Epidermal melanocyte (primary cell): ENCODE measurements around the gene GNAQ.

ENCODE experiments used
- DNase-seq: peaks from one replicate; pipeline ENCODE4 v3.0.0; 2011; ENCODE audit warnings: low spot score; ENCODE audit not compliant: insufficient read length

The GNAQ gene

GRCh38 chr9:77975036-77975435 lies 56.6 kb downstream of the GNAQ start:
- no peak for DNase-seq

GRCh38 chr9:77974434-77974833 lies 57.2 kb downstream of the GNAQ start:
- no peak for DNase-seq

GRCh38 chr9:77969083-77969482 lies 62.5 kb downstream of the GNAQ start:
- DNase-seq, result no peak

GRCh38 chr9:77968506-77968905 lies 63.1 kb downstream of the GNAQ start:
- no peak for DNase-seq

GRCh38 chr9:77966718-77967117 lies 64.9 kb downstream of the GNAQ start:
- no peak for DNase-seq

GRCh38 chr9:77965445-77966123 lies 66.0 kb downstream of the GNAQ start:
- no peak for DNase-seq

GRCh38 chr9:77964258-77964657 lies 67.4 kb downstream of the GNAQ start:
- DNase-seq, result no peak

- DNase-seq, result no peak
Measured at GRCh38 chr9:77961541-77961940, 70.1 kb downstream of the GNAQ start.

- DNase-seq, result no peak
Measured at GRCh38 chr9:77960356-77961153, 71.1 kb downstream of the GNAQ start.

GRCh38 chr9:77959803-77960202 lies 71.8 kb downstream of the GNAQ start:
- DNase-seq, result no peak

- DNase-seq, result no peak
Measured at GRCh38 chr9:77957652-77958051, 74.0 kb downstream of the GNAQ start.

GRCh38 chr9:77956555-77956954 lies 75.1 kb downstream of the GNAQ start:
- no peak for DNase-seq

- no peak for DNase-seq
Measured at GRCh38 chr9:77954666-77955015, 77.0 kb downstream of the GNAQ start.

- no peak for DNase-seq
Measured at GRCh38 chr9:77954013-77954665, 77.5 kb downstream of the GNAQ start.

GRCh38 chr9:77953590-77953989 lies 78.0 kb downstream of the GNAQ start:
- DNase-seq, result no peak

GRCh38 chr9:77952635-77953328 lies 78.8 kb downstream of the GNAQ start:
- no peak for DNase-seq

GRCh38 chr9:77951369-77951768 lies 80.2 kb downstream of the GNAQ start:
- no peak for DNase-seq

- DNase-seq, result no peak
Measured at GRCh38 chr9:77949751-77950436, 81.7 kb downstream of the GNAQ start.

GRCh38 chr9:77947651-77948050 lies 84.0 kb downstream of the GNAQ start:
- no peak for DNase-seq

- DNase-seq, result no peak
Measured at GRCh38 chr9:77946969-77947620, 84.5 kb downstream of the GNAQ start.

- no peak for DNase-seq
Measured at GRCh38 chr9:77946296-77946695, 85.3 kb downstream of the GNAQ start.
